B cell (primary cell): ENCODE data around the gene CTXN3. TPM values are rescaled to one million over a fixed set of nuclear protein-coding genes. Genes with fewer than 3 reads are reported as not detected.

ENCODE experiments used
- ATAC-seq: fragments of 200-7000 bp; cut with Tn5 transposase; one replicate; pipeline ENCODE4 v1.10.0; 2021; ENCODE audit warnings: low read depth, mild to moderate bottlenecking, moderate number of reproducible peaks, moderate library complexity
- CTCF ChIA-PET: fragments of 350-600 bp; sonication (Branson Sonifier 250); formaldehyde crosslinking; loops from one replicate; lab custom pipeline; 2021; ENCODE audit warnings: antibody characterized with exemption, inconsistent platforms; lab: Charles Lee
- POLR2A ChIA-PET: fragments of 350-600 bp; sonication (Branson Sonifier 250); formaldehyde crosslinking; loops from one replicate; lab custom pipeline; 2021; ENCODE audit warnings: antibody characterized with exemption; lab: Charles Lee
- DNase-seq: peaks from one replicate; pipeline ENCODE4 v3.0.0; 2013
- H2AFZ ChIP-seq: 2 replicates; pipeline ENCODE4 v1.6.1; 2012; ENCODE audit warnings: mild to moderate bottlenecking, low read depth, low read length; ENCODE audit not compliant: insufficient read depth, poor library complexity, severe bottlenecking
- H3K27ac ChIP-seq, 2 donors: 1 replicate in 1 of 2; 2 replicates in 1 of 2; pipeline ENCODE4 v1.5.1; 2012 to 2013; ENCODE audit warnings: low read length in 2 of 2, mild to moderate bottlenecking in 2 of 2, moderate library complexity in 1 of 2
- H3K27me3 ChIP-seq, 4 experiments: fragments of 200-600 bp in 1 of 4; sonication (generic) in 1 of 4; replicated peaks in 1 of 4; 1 replicate in 2 of 4; 2 replicates in 2 of 4; pipeline versions ENCODE4 v1.6.1 to v1.7.0; 2013 to 2016; ENCODE audit warnings: low read length in 3 of 4, mild to moderate bottlenecking in 2 of 4, mixed read lengths in 1 of 4, moderate library complexity in 1 of 4; ENCODE audit not compliant: insufficient read depth in 4 of 4, control insufficient read depth in 3 of 4; ENCODE audit errors: control extremely low read depth in 1 of 4
- H3K36me3 ChIP-seq, 2 experiments: replicated peaks in 1 of 2; 1 replicate in 1 of 2; 2 replicates in 1 of 2; pipeline versions ENCODE4 v1.6.1 to v1.7.1; 2013; ENCODE audit warnings: low read length in 1 of 2; ENCODE audit not compliant: insufficient read depth in 2 of 2, control insufficient read depth in 1 of 2; ENCODE audit errors: control extremely low read depth in 1 of 2, extremely low read depth in 1 of 2
- H3K4me1 ChIP-seq, 2 donors: fragments of 200-600 bp in 1 of 2; sonication (generic) in 1 of 2; 1 replicate in 1 of 2; 2 replicates in 1 of 2; pipeline versions ENCODE4 v1.5.1 to v1.6.1; 2013 to 2017; ENCODE audit warnings: low read length in 2 of 2; ENCODE audit not compliant: control insufficient read depth in 2 of 2, insufficient read depth in 2 of 2
- H3K4me2 ChIP-seq: replicated peaks from 2 replicates; pipeline ENCODE3; 2012; ENCODE audit warnings: mild to moderate bottlenecking, low read depth, low read length; ENCODE audit not compliant: poor library complexity, severe bottlenecking
- H3K4me3 ChIP-seq, 5 experiments: fragments of 200-600 bp in 1 of 5; sonication (generic) in 1 of 5; 1 replicate in 3 of 5; 2 replicates in 2 of 5; pipeline versions ENCODE4 v1.5.1 to v1.7.0; 2011 to 2016; ENCODE audit warnings: low read length in 4 of 5, mild to moderate bottlenecking in 4 of 5, low read depth in 2 of 5, control low read depth in 1 of 5, moderate library complexity in 1 of 5; ENCODE audit not compliant: insufficient read depth in 1 of 5; ENCODE audit errors: control extremely low read depth in 1 of 5, extremely low read depth in 1 of 5
- H3K79me2 ChIP-seq: fragments of 200-600 bp; sonication (generic); one replicate; pipeline ENCODE4 v1.6.0; 2016; ENCODE audit warnings: low read length; ENCODE audit not compliant: control insufficient read depth, insufficient read depth
- H3K9ac ChIP-seq: fragments of 200-600 bp; sonication (generic); 2 replicates; pipeline ENCODE4 v1.6.1; 2017; ENCODE audit warnings: mild to moderate bottlenecking, low read length, moderate library complexity
- H3K9me3 ChIP-seq, 3 donors: one replicate each; pipeline versions ENCODE4 v1.6.1 to v1.7.1; 2013; ENCODE audit warnings: low read length in 2 of 3; ENCODE audit not compliant: control insufficient read depth in 2 of 3, insufficient read depth in 1 of 3; ENCODE audit errors: control extremely low read depth in 1 of 3
- H4K20me1 ChIP-seq: 2 replicates; pipeline ENCODE4 v1.6.0; 2012; ENCODE audit warnings: mild to moderate bottlenecking, low read length; ENCODE audit not compliant: insufficient read depth, control insufficient read depth, poor library complexity, severe bottlenecking
- H3K27ac Mint-ChIP-seq: one replicate; pipeline ENCODE4 v1.8.0; 2021; ENCODE audit warnings: mixed read lengths
- H3K27me3 Mint-ChIP-seq: one replicate; pipeline ENCODE4 v1.8.0; 2021; ENCODE audit warnings: mixed read lengths
- H3K4me1 Mint-ChIP-seq: one replicate; pipeline ENCODE4 v1.8.0; 2021; ENCODE audit warnings: mixed read lengths
- H3K4me3 Mint-ChIP-seq: one replicate; pipeline ENCODE4 v1.8.0; 2021; ENCODE audit warnings: mixed read lengths
- H3K9me3 Mint-ChIP-seq: one replicate; pipeline ENCODE4 v1.8.0; 2022; ENCODE audit warnings: mixed read lengths; ENCODE audit not compliant: insufficient read depth
- CTCF ChIP-seq: fragments of 200-600 bp; IDR thresholded peaks from one replicate; pipeline ENCODE4 v1.8.0; 2022; ENCODE audit warnings: antibody characterized with exemption, mild to moderate bottlenecking
- EZH2 ChIP-seq: IDR thresholded peaks from 2 replicates; pipeline ENCODE4 v1.6.1; 2012; ENCODE audit warnings: borderline replicate concordance, low read depth, mild to moderate bottlenecking, moderate library complexity, low read length; ENCODE audit not compliant: insufficient read depth, poor library complexity, severe bottlenecking
- WGBS: methylation state at CpG from one replicate; pipeline ENCODE4 v1.1.5; 2013; ENCODE audit warnings: missing lambda C conversion rate; ENCODE audit not compliant: insufficient coverage; 5-methylcytosine and 5-hydroxymethylcytosine counted together
- intact Hi-C: fragments of 100-400 bp; cut with micrococcal nuclease; formaldehyde crosslinking; loops from one replicate; pipeline ENCODE4 v1.10.0; 2022
- polyA plus RNA-seq: library from polyadenylated mRNA; depleted of rRNA; stranded (reverse); fragments of >200 nt; gene quantifications from 2 replicates; pipeline ENCODE4 v1.2.3, GENCODE V29; 2012
- total RNA-seq, 2 donors: library from RNA; stranded (reverse); fragments of 120-200 nt in 1 of 2; gene quantifications; 1 replicate in 1 of 2; 2 replicates in 1 of 2; pipeline versions ENCODE4 v1.2.3 to v1.2.4, GENCODE V29; 2013 to 2022

The CTXN3 gene
- total and polyA plus RNA-seq, 2 donors (not counting 1 experiment from before 2014, with no cell fraction given) = not detected

- H3K9ac ChIP-seq = no peak overlapping the region
- no peak overlapping the region for H3K4me3 Mint-ChIP-seq
- H2AFZ ChIP-seq = no peak overlapping the region
- H3K79me2 ChIP-seq = no peaks in the 10 kb centered on the region
- no peaks in the 10 kb centered on the region for H3K27me3 ChIP-seq
- no peaks in the 10 kb centered on the region for H3K9me3 Mint-ChIP-seq
- no peaks in the 10 kb centered on the region for H3K9me3 ChIP-seq
- ChIA-PET POLR2A (no interaction called here), CTCF (no interaction called here)
- no peaks in the 10 kb centered on the region for H3K36me3 ChIP-seq
- H4K20me1 ChIP-seq = no peaks in the 10 kb centered on the region
- H3K27ac Mint-ChIP-seq = no peak overlapping the region
- peaks cover 2% of the 10 kb centered on the region for H3K27me3 Mint-ChIP-seq
- H3K4me2 ChIP-seq = no peak overlapping the region
- H3K4me3 ChIP-seq = no peak overlapping the region
- H3K4me1 Mint-ChIP-seq = no peaks in the 10 kb centered on the region
- no peak overlapping the region for H3K27ac ChIP-seq
- ATAC-seq = no peak
- intact Hi-C loops = no loop called here
- no peak for DNase-seq
- no peaks in the 10 kb centered on the region for H3K4me1 ChIP-seq
- WGBS = no CpG with 5 or more reads among the region's 2 CpGs
- TF ChIP-seq CTCF (no peak), EZH2 (no peak)
Observed at GRCh38 chr5:127642949-127643348, 5.9 kb upstream of the CTXN3 start.

- Histone ChIP-seq H3K9me3 (no peaks in the 10 kb centered on the region), H3K27ac (no peak overlapping the region), H3K4me1 (no peaks in the 10 kb centered on the region), H3K36me3 (no peaks in the 10 kb centered on the region), H3K27me3 (no peaks in the 10 kb centered on the region), H4K20me1 (no peaks in the 10 kb centered on the region), H3K4me3 (no peak overlapping the region), H2AFZ (no peak overlapping the region), H3K9ac (no peak overlapping the region), H3K4me2 (no peak overlapping the region), H3K79me2 (no peaks in the 10 kb centered on the region)
- no peak overlapping the region for H3K27ac Mint-ChIP-seq
- no CpG with 5 or more reads among the region's 1 CpG for WGBS
- CTCF ChIA-PET = no interaction called here
- ATAC-seq (no peak), DNase-seq (no peak)
- H3K27me3 Mint-ChIP-seq = peaks cover 2% of the 10 kb centered on the region
- no peaks in the 10 kb centered on the region for H3K9me3 Mint-ChIP-seq
- no peaks in the 10 kb centered on the region for H3K4me1 Mint-ChIP-seq
- POLR2A ChIA-PET = no interaction called here
- H3K4me3 Mint-ChIP-seq = no peak overlapping the region
- TF ChIP-seq CTCF = no peak
- TF ChIP-seq EZH2 = no peak
- intact Hi-C loops = no loop called here
Observed at GRCh38 chr5:127643607-127644006, 5.3 kb upstream of the CTXN3 start.
